Right lung (tissue), 5 donors: ENCODE results near the gene CPT2. TPM values are rescaled to one million over a fixed set of nuclear protein-coding genes. Genes with fewer than 3 reads are reported as not detected.

ENCODE experiments used
- DNase-seq, 2 donors: peaks; one replicate each; pipeline ENCODE4 v3.0.0-alpha.2; 2013
- polyA plus RNA-seq, 5 donors: library from polyadenylated mRNA; unstranded; fragments of 120-200 nt; gene quantifications; one replicate each; pipeline versions ENCODE4 v1.2.1 to v1.2.3, GENCODE V29; 2013; ENCODE audit warnings: inconsistent platforms in 1 of 5, low replicate concordance in 1 of 5; ENCODE audit not compliant: insufficient read length in 5 of 5, insufficient read depth in 1 of 5

The CPT2 gene
- polyA plus RNA-seq, 5 donors: 16.0 to 19.0 (median 18.0) TPM

GRCh38 chr1:53259932-53260331 is 63.3 kb downstream of the CPT2 start:
- DNase-seq: no peak

- no peak for DNase-seq
Observed at GRCh38 chr1:53260631-53261247, 64.1 kb downstream of the CPT2 start.

- no peak for DNase-seq
Observed at GRCh38 chr1:53262000-53262399, 65.4 kb downstream of the CPT2 start.

Other genes starting within 250 kb of the CPT2 start
- 10 to 100 TPM; 10.4 to 14.0 (median 11.2) TPM for gene PODN, start 134.6 kb upstream of the CPT2 start, polyA plus RNA-seq
- under 1 TPM; 0.31 to 0.82 (median 0.67) TPM for gene SLC1A7, start 54.2 kb upstream of the CPT2 start, polyA plus RNA-seq
- gene CZIB, start 23.8 kb downstream of the CPT2 start, polyA plus RNA-seq: 100 to 1,000 TPM in 4 of 5 donors, 10 to 100 TPM in 1; 89.4 to 106 (median 105) TPM
- 10 to 100 TPM; 72.9 to 93.4 (median 77.7) TPM for gene MAGOH, start 41.7 kb downstream of the CPT2 start, polyA plus RNA-seq
- gene LRP8, start 131.2 kb downstream of the CPT2 start, polyA plus RNA-seq: 10 to 100 TPM in 3 of 5 donors, 1 to 10 TPM in 2; 7.5 to 13.5 (median 10.1) TPM